HCT116 (cell line): ENCODE results near the gene INAVA. TPM values are rescaled to one million over a fixed set of nuclear protein-coding genes. Genes with fewer than 3 reads are reported as not detected.

Source experiments
- ATAC-seq: fragments of 200-7000 bp; cut with Tn5 transposase; 2 replicates; pipeline ENCODE4 v1.9.1; 2020; ENCODE audit warnings: mild to moderate bottlenecking, moderate library complexity
- BruUV-seq: library from RNA; stranded (reverse); fragments of 400-500 nt; replicated peaks from 2 replicates; lab custom pipeline; 2021; lab: Mats Ljungman, UMichigan
- CTCF ChIA-PET: fragments of 300-600 bp; sonication (Branson Sonifier 250); formaldehyde crosslinking; loops from one replicate; lab custom pipeline; 2021; ENCODE audit warnings: antibody characterized with exemption; lab: Charles Lee
- POLR2A ChIA-PET: fragments of 300-600, 350-600 bp; sonication (Branson Sonifier 250); formaldehyde crosslinking; loops from one replicate; lab custom pipeline; 2021; ENCODE audit warnings: antibody characterized with exemption; lab: Charles Lee
- RAD21 ChIA-PET, 2 experiments: fragments of 300-600 bp; sonication (Branson Sonifier 250); formaldehyde crosslinking; loops; one replicate each; lab custom pipeline; 2023; ENCODE audit warnings: low total read pairs in 2 of 2; ENCODE audit not compliant: uncharacterized antibody in 2 of 2, unreplicated experiment in 2 of 2, low non-redundant PET in 1 of 2; lab: Charles Lee
- DNase-seq: peaks from one replicate; pipeline ENCODE4 v3.0.0-alpha.2; 2010; ENCODE audit warnings: low read depth, low spot score
- H2AFZ ChIP-seq: fragments of 200-600 bp; shearing (Covaris generic), sonication (generic); 2 replicates; pipeline ENCODE4 v1.6.1; 2017; ENCODE audit warnings: low read depth, mixed run types, mixed read lengths, antibody characterized with exemption, low read length; ENCODE audit not compliant: poor library complexity, severe bottlenecking
- H3K27ac ChIP-seq: 2 replicates; pipeline ENCODE4 v1.5.1; 2012; ENCODE audit warnings: low read depth, low read length
- H3K27me3 ChIP-seq: fragments of 200-600 bp; sonication (generic); 2 replicates; pipeline ENCODE4 v1.6.1; 2016; ENCODE audit warnings: mixed run types, low read length, mixed read lengths; ENCODE audit not compliant: insufficient read depth
- H3K36me3 ChIP-seq, 2 experiments: fragments of 200-500 bp in 1 of 2; fragments of 200-600 bp in 1 of 2; sonication (Bioruptor generic) in 1 of 2; sonication (generic) in 1 of 2; 2 replicates each; pipeline versions ENCODE4 v1.5.1 to v1.6.1; 2014 to 2016; ENCODE audit warnings: low read length in 2 of 2, inconsistent platforms in 1 of 2, mixed read lengths in 1 of 2, mixed run types in 1 of 2; ENCODE audit not compliant: insufficient read depth in 2 of 2, control insufficient read depth in 1 of 2
- H3K4me1 ChIP-seq, 2 experiments: fragments of 200-600 bp in 1 of 2; sonication (generic) in 1 of 2; 2 replicates each; pipeline versions ENCODE4 v1.5.1 to v1.6.1; 2012 to 2017; ENCODE audit warnings: low read length in 2 of 2, inconsistent platforms in 1 of 2, mild to moderate bottlenecking in 1 of 2, mixed read lengths in 1 of 2, mixed run types in 1 of 2, moderate library complexity in 1 of 2; ENCODE audit not compliant: insufficient read depth in 2 of 2, control insufficient read depth in 1 of 2
- H3K4me2 ChIP-seq: fragments of 200-600 bp; sonication (generic); 2 replicates; pipeline ENCODE4 v1.6.1; 2017; ENCODE audit warnings: mixed run types, low read length, mixed read lengths
- H3K4me3 ChIP-seq, 2 experiments: fragments of 200-600 bp in 1 of 2; sonication (generic) in 1 of 2; replicated peaks in 1 of 2; 2 replicates each; pipeline ENCODE4 v1.5.1; 2011 to 2016; ENCODE audit warnings: low read length in 2 of 2, control low read depth in 1 of 2, low read depth in 1 of 2, mild to moderate bottlenecking in 1 of 2, mixed read lengths in 1 of 2, mixed run types in 1 of 2
- H3K79me2 ChIP-seq: fragments of 200-600 bp; sonication (generic); 2 replicates; pipeline ENCODE4 v1.6.1; 2017; ENCODE audit warnings: mild to moderate bottlenecking, mixed run types, low read length, moderate library complexity, mixed read lengths; ENCODE audit not compliant: insufficient read depth
- H3K9ac ChIP-seq: fragments of 200-600 bp; sonication (generic); 2 replicates; pipeline ENCODE4 v1.6.1; 2016; ENCODE audit warnings: low read length, mixed read lengths
- H3K9me2 ChIP-seq: fragments of 200-600 bp; sonication (generic), shearing (Covaris generic); 2 replicates; pipeline ENCODE4 v1.6.1; 2017; ENCODE audit warnings: mixed run types, mild to moderate bottlenecking, moderate library complexity; ENCODE audit not compliant: insufficient read depth
- H3K9me3 ChIP-seq, 2 experiments: fragments of 200-500 bp in 1 of 2; fragments of 200-600 bp in 1 of 2; sonication (Bioruptor generic) in 1 of 2; sonication (generic) in 1 of 2; 2 replicates each; pipeline ENCODE4 v1.6.1; 2014 to 2017; ENCODE audit warnings: low read length in 2 of 2, mixed read lengths in 2 of 2, inconsistent platforms in 1 of 2, low read depth in 1 of 2, mild to moderate bottlenecking in 1 of 2, mixed run types in 1 of 2, moderate library complexity in 1 of 2; ENCODE audit not compliant: control insufficient read depth in 1 of 2, insufficient read depth in 1 of 2
- H4K20me1 ChIP-seq: fragments of 200-600 bp; sonication (generic), shearing (Covaris generic); 2 replicates; pipeline ENCODE4 v1.6.1; 2017; ENCODE audit warnings: mixed run types, mild to moderate bottlenecking, moderate library complexity; ENCODE audit not compliant: insufficient read depth
- CBX3 ChIP-seq: IDR thresholded peaks from 2 replicates; pipeline ENCODE4 v1.6.1; 2012; ENCODE audit warnings: low read depth
- EGR1 ChIP-seq: IDR thresholded peaks from 2 replicates; pipeline ENCODE4 v1.6.1; 2012; ENCODE audit warnings: low read depth
- EZH2phosphoT487 ChIP-seq: fragments of 200-600 bp; IDR thresholded peaks from 2 replicates; pipeline ENCODE4 v1.6.1; 2018; ENCODE audit warnings: antibody characterized with exemption, borderline replicate concordance
- FOSL1 ChIP-seq: IDR thresholded peaks from 2 replicates; pipeline ENCODE4 v1.6.1; 2012; ENCODE audit warnings: low read depth
- POLR2AphosphoS5 ChIP-seq: IDR thresholded peaks from 2 replicates; pipeline ENCODE4 v1.6.1; 2011; ENCODE audit warnings: mild to moderate bottlenecking, low read depth, low read length, moderate library complexity
- RAD21 ChIP-seq: IDR thresholded peaks from 2 replicates; pipeline ENCODE4 v1.6.1; 2012; ENCODE audit warnings: low read depth, mild to moderate bottlenecking
- SIN3A ChIP-seq: IDR thresholded peaks from 2 replicates; pipeline ENCODE4 v1.6.1; 2012; ENCODE audit warnings: low read depth
- SP1 ChIP-seq: IDR thresholded peaks from 2 replicates; pipeline ENCODE4 v1.6.1; 2012; ENCODE audit warnings: low read depth
- SRF ChIP-seq: IDR thresholded peaks from 2 replicates; pipeline ENCODE4 v1.6.1; 2012; ENCODE audit warnings: low read depth
- TCF7L2 ChIP-seq: IDR thresholded peaks from 2 replicates; pipeline ENCODE4 v1.7.0; 2011; ENCODE audit warnings: borderline replicate concordance, inconsistent platforms; ENCODE audit not compliant: insufficient read depth, insufficient read length; ENCODE audit errors: extremely low read depth
- YY1 ChIP-seq: IDR thresholded peaks from 2 replicates; pipeline ENCODE4 v1.6.1; 2011; ENCODE audit warnings: low read length, low read depth, moderate library complexity, mild to moderate bottlenecking; ENCODE audit not compliant: insufficient replicate concordance; ENCODE audit errors: extremely low read depth
- ZFX ChIP-seq: fragments of 450-650 bp; IDR thresholded peaks from 2 replicates; pipeline ENCODE4 v1.6.1; 2017
- intact Hi-C: fragments of 100-400 bp; cut with micrococcal nuclease; formaldehyde crosslinking; loops from 2 replicates; pipeline ENCODE4 v1.10.0; 2022
- total RNA-seq: library from RNA; stranded (reverse); gene quantifications from one replicate; pipeline ENCODE4 v1.2.1, GENCODE V29; 2021; ENCODE audit not compliant: unreplicated experiment
- TF ChIP-seq, protein P1 (sequence below): IDR thresholded peaks from 2 replicates; pipeline ENCODE4 v1.6.1; 2012
- TF ChIP-seq, protein P2 (sequence below): IDR thresholded peaks from 2 replicates; pipeline ENCODE4 v1.6.1; 2012

INAVA gene
- total RNA-seq, 1 experiment from 2014 or later = 18.8 TPM

DNA sequence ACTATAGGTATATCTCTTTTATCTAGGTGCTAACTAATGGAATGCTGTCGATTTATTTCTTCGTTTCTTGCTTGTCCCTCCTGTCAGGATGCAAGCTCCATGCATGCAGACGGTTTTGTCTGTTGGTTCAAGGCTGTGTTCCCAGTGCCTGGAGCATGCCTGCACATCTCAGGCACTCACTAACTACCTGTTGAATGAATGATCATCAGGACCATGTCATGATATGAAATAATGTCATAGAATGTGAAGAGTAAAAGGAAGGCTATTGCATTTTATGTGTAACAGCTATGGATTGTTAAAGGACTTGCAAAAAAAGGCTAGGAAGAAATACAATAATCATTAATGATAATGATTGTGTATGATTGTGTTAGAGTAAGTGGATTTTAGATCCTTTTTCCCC lies 17.7 kb upstream of the INAVA start:
- Histone ChIP-seq H3K4me1 (no peaks in the 10 kb centered on the region), H3K27me3 (peaks cover 10% of the 10 kb centered on the region; the same call in 1 of the 2 replicates), H4K20me1 (no peaks in the 10 kb centered on the region), H3K4me3 (no peak overlapping the region), H3K9me2 (no peaks in the 10 kb centered on the region), H2AFZ (no peak overlapping the region), H3K9me3 (no peaks in the 10 kb centered on the region), H3K9ac (no peak overlapping the region), H3K4me2 (no peak overlapping the region), H3K79me2 (no peaks in the 10 kb centered on the region), H3K36me3 (no peaks in the 10 kb centered on the region), H3K27ac (no peak overlapping the region)
- no peak for TF ChIP-seq SRF
- intact Hi-C loops = no loop called here
- ChIA-PET CTCF (no interaction called here), RAD21 (no interaction called here), POLR2A (interaction anchor here (1.3 kb wide), 1 partner anchor 13 kb away, joined by 3 read pairs; no protein-coding TSS in a partner anchor)
- DNase-seq (no peak), ATAC-seq (no peak)
- no TSS peak for BruUV-seq

DNA sequence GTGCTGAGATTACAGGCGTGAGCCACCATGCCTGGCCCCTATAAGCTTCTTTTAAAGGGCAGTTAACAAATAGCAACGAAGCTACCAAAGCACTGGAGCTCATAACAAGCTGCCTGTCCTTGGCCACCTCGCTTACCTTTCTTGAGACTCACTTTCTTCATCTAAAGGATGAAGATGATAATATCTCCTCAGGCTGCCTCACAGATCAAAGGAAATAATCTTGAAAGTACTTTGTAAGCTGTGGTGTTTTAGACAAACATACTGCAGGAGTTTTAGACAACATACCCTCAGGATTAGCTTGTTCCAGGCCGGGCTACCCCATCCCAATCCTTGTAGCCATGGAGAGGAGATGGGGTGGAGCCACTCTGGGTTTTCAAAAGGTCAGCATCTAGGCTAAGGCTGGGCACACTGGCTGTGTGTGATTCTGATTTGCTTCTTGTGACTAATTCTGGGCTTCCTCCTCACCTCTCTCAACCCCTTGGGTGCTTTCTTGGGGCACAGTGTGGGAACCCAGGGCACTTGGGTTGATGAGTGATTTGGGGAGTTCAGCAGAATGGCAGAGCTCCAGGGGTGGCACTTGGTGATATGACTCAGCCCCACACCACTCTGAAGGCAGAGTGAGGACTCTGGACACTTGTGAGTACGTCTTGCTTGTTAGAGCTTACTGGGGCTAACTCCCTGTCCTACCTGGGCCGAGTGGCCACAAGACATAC lies 16.7 kb upstream of the INAVA start:
- ChIA-PET CTCF (no interaction called here), POLR2A (interaction anchor here (1.3 kb wide), 1 partner anchor 12 kb away, joined by 3 read pairs; no protein-coding TSS in a partner anchor), RAD21 (no interaction called here)
- Histone ChIP-seq H3K9me2 (no peaks in the 10 kb centered on the region), H3K27ac (no peak overlapping the region), H4K20me1 (no peaks in the 10 kb centered on the region), H2AFZ (no peak overlapping the region), H3K4me2 (no peak overlapping the region), H3K27me3 (peaks cover 10% of the 10 kb centered on the region; the same call in 1 of the 2 replicates), H3K9me3 (no peaks in the 10 kb centered on the region), H3K79me2 (no peaks in the 10 kb centered on the region), H3K4me3 (no peak overlapping the region), H3K9ac (no peak overlapping the region), H3K36me3 (no peaks in the 10 kb centered on the region), H3K4me1 (0 out of 4 replicates have a peak, but pooled peaks cover 0 to 4% of the 10 kb centered on the region in 2 experiments)
- ATAC-seq (no peak), DNase-seq (no peak)
- intact Hi-C loops = no loop called here
- BruUV-seq = no TSS peak
- TF ChIP-seq, protein P1, sequence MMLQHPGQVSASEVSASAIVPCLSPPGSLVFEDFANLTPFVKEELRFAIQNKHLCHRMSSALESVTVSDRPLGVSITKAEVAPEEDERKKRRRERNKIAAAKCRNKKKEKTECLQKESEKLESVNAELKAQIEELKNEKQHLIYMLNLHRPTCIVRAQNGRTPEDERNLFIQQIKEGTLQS = no peak
- TF ChIP-seq YY1 (no peak), SIN3A (no peak), CBX3 (no peak), EZH2phosphoT487 (no peak), POLR2AphosphoS5 (no peak), RAD21 (no peak), SP1 (no peak), FOSL1 (no peak), EGR1 (no peak), ZFX (no peak), TCF7L2 (no peak), SRF (no peak)
- TF ChIP-seq, protein P2, sequence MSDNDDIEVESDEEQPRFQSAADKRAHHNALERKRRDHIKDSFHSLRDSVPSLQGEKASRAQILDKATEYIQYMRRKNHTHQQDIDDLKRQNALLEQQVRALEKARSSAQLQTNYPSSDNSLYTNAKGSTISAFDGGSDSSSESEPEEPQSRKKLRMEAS = no peak
